ENCODE results near the gene SLC30A3.
A peak's percentile ranks its signal among the peaks of the same experiment; 100 is the strongest.

Gene SLC30A3

GRCh38 chr2:27255660-27256059 is 7.2 kb downstream of the SLC30A3 start:
- Histone ChIP-seq H3K9me3 (ENCODE audit: control insufficient read depth, insufficient read depth, low read length) (no peaks in the 10 kb centered on the region), H3K27ac (ENCODE audit: low read depth, low read length) (no peak overlapping the region), H3K4me1 (ENCODE audit: control insufficient read depth, insufficient read depth, low read length) (peaks cover 5% of the 10 kb centered on the region; the same call in 1 of the 2 replicates), H3K9ac (ENCODE audit: low read depth, low read length) (no peak overlapping the region), H3K4me3 (ENCODE audit: low read depth, low read length) (no peak overlapping the region), H3K36me3 (ENCODE audit: control insufficient read depth, insufficient read depth, low read length) (0 out of 2 replicates have a peak, but pooled peaks cover 5% of the 10 kb centered on the region), H3K27me3 (ENCODE audit: control insufficient read depth, insufficient read depth, low read length) (peaks cover 18% of the 10 kb centered on the region)

GRCh38 chr2:27255187-27255586 is 7.7 kb downstream of the SLC30A3 start:
- H3K4me1 ChIP-seq (ENCODE audit: control insufficient read depth, insufficient read depth, low read length), result peaks cover 9% of the 10 kb centered on the region; the same call in 1 of the 2 replicates
- H3K9ac ChIP-seq (ENCODE audit: low read depth, low read length), result no peak overlapping the region
- H3K9me3 ChIP-seq (ENCODE audit: control insufficient read depth, insufficient read depth, low read length), result no peaks in the 10 kb centered on the region
- H3K27ac ChIP-seq (ENCODE audit: low read depth, low read length), result no peak overlapping the region
- peaks cover 14% of the 10 kb centered on the region for H3K27me3 ChIP-seq (ENCODE audit: control insufficient read depth, insufficient read depth, low read length)
- no peak overlapping the region for H3K4me3 ChIP-seq (ENCODE audit: low read depth, low read length)
- 0 out of 2 replicates have a peak, but pooled peaks cover 5% of the 10 kb centered on the region for H3K36me3 ChIP-seq (ENCODE audit: control insufficient read depth, insufficient read depth, low read length)

GRCh38 chr2:27251766-27252165 is 11.1 kb downstream of the SLC30A3 start:
- no peak overlapping the region for H3K4me3 ChIP-seq (ENCODE audit: low read depth, low read length)
- H3K9me3 ChIP-seq (ENCODE audit: control insufficient read depth, insufficient read depth, low read length), result no peaks in the 10 kb centered on the region
- H3K4me1 ChIP-seq (ENCODE audit: control insufficient read depth, insufficient read depth, low read length), result peaks cover 9% of the 10 kb centered on the region; the same call in 1 of the 2 replicates
- peaks cover 8% of the 10 kb centered on the region for H3K27me3 ChIP-seq (ENCODE audit: control insufficient read depth, insufficient read depth, low read length)
- no peak overlapping the region for H3K27ac ChIP-seq (ENCODE audit: low read depth, low read length)
- no peak overlapping the region for H3K9ac ChIP-seq (ENCODE audit: low read depth, low read length)
- H3K36me3 ChIP-seq (ENCODE audit: control insufficient read depth, insufficient read depth, low read length), result 0 out of 2 replicates have a peak, but pooled peaks cover 5% of the 10 kb centered on the region

GRCh38 chr2:27250652-27251379 is 12.0 kb downstream of the SLC30A3 start:
- Histone ChIP-seq H3K4me1 (ENCODE audit: control insufficient read depth, insufficient read depth, low read length) (peaks cover 9% of the 10 kb centered on the region; the same call in 1 of the 2 replicates), H3K4me3 (ENCODE audit: low read depth, low read length) (peak overlapping the region; percentile 45), H3K36me3 (ENCODE audit: control insufficient read depth, insufficient read depth, low read length) (no peaks in the 10 kb centered on the region), H3K9me3 (ENCODE audit: control insufficient read depth, insufficient read depth, low read length) (no peaks in the 10 kb centered on the region), H3K9ac (ENCODE audit: low read depth, low read length) (no peak overlapping the region), H3K27ac (ENCODE audit: low read depth, low read length) (peak overlapping the region; percentile 3), H3K27me3 (ENCODE audit: control insufficient read depth, insufficient read depth, low read length) (peaks cover 8% of the 10 kb centered on the region)

GRCh38 chr2:27249891-27250651 is 12.8 kb downstream of the SLC30A3 start:
- Histone ChIP-seq H3K9ac (ENCODE audit: low read depth, low read length) (no peak overlapping the region), H3K9me3 (ENCODE audit: control insufficient read depth, insufficient read depth, low read length) (no peaks in the 10 kb centered on the region), H3K27me3 (ENCODE audit: control insufficient read depth, insufficient read depth, low read length) (peaks cover 8% of the 10 kb centered on the region), H3K27ac (ENCODE audit: low read depth, low read length) (peak overlapping the region; percentile 3), H3K4me3 (ENCODE audit: low read depth, low read length) (peak overlapping the region; percentile 45), H3K36me3 (ENCODE audit: control insufficient read depth, insufficient read depth, low read length) (peaks cover 5% of the 10 kb centered on the region; the same call in 1 of the 2 replicates), H3K4me1 (ENCODE audit: control insufficient read depth, insufficient read depth, low read length) (peaks cover 9% of the 10 kb centered on the region; the same call in 1 of the 2 replicates)

- Histone ChIP-seq H3K9ac (ENCODE audit: low read depth, low read length) (no peak overlapping the region), H3K27me3 (ENCODE audit: control insufficient read depth, insufficient read depth, low read length) (peaks cover 8% of the 10 kb centered on the region), H3K9me3 (ENCODE audit: control insufficient read depth, insufficient read depth, low read length) (no peaks in the 10 kb centered on the region), H3K4me1 (ENCODE audit: control insufficient read depth, insufficient read depth, low read length) (peaks cover 9% of the 10 kb centered on the region; the same call in 1 of the 2 replicates), H3K4me3 (ENCODE audit: low read depth, low read length) (no peak overlapping the region), H3K27ac (ENCODE audit: low read depth, low read length) (no peak overlapping the region), H3K36me3 (ENCODE audit: control insufficient read depth, insufficient read depth, low read length) (peaks cover 12% of the 10 kb centered on the region)
Observed at GRCh38 chr2:27249159-27249890, 13.5 kb downstream of the SLC30A3 start.

- peaks cover 9% of the 10 kb centered on the region; the same call in 1 of the 2 replicates for H3K4me1 ChIP-seq (ENCODE audit: control insufficient read depth, insufficient read depth, low read length)
- H3K36me3 ChIP-seq (ENCODE audit: control insufficient read depth, insufficient read depth, low read length), result peaks cover 26% of the 10 kb centered on the region
- no peak overlapping the region for H3K4me3 ChIP-seq (ENCODE audit: low read depth, low read length)
- no peaks in the 10 kb centered on the region for H3K9me3 ChIP-seq (ENCODE audit: control insufficient read depth, insufficient read depth, low read length)
- no peak overlapping the region for H3K27ac ChIP-seq (ENCODE audit: low read depth, low read length)
- peaks cover 8% of the 10 kb centered on the region for H3K27me3 ChIP-seq (ENCODE audit: control insufficient read depth, insufficient read depth, low read length)
- H3K9ac ChIP-seq (ENCODE audit: low read depth, low read length), result no peak overlapping the region
Observed at GRCh38 chr2:27247893-27248292, 15.0 kb downstream of the SLC30A3 start.

- no peak overlapping the region for H3K27ac ChIP-seq (ENCODE audit: low read depth, low read length)
- peaks cover 49% of the 10 kb centered on the region for H3K36me3 ChIP-seq (ENCODE audit: control insufficient read depth, insufficient read depth, low read length)
- no peaks in the 10 kb centered on the region for H3K9me3 ChIP-seq (ENCODE audit: control insufficient read depth, insufficient read depth, low read length)
- no peak overlapping the region for H3K4me3 ChIP-seq (ENCODE audit: low read depth, low read length)
- no peak overlapping the region for H3K9ac ChIP-seq (ENCODE audit: low read depth, low read length)
- no peaks in the 10 kb centered on the region for H3K27me3 ChIP-seq (ENCODE audit: control insufficient read depth, insufficient read depth, low read length)
- H3K4me1 ChIP-seq (ENCODE audit: control insufficient read depth, insufficient read depth, low read length), result peaks cover 4% of the 10 kb centered on the region; the same call in 1 of the 2 replicates
Observed at GRCh38 chr2:27245626-27246025, 17.2 kb downstream of the SLC30A3 start.

- Histone ChIP-seq H3K4me3 (ENCODE audit: low read depth, low read length) (no peak overlapping the region), H3K36me3 (ENCODE audit: control insufficient read depth, insufficient read depth, low read length) (peaks cover 54% of the 10 kb centered on the region)
Observed at GRCh38 chr2:27245116-27245515, 17.7 kb downstream of the SLC30A3 start.

GRCh38 chr2:27243391-27244130 is 19.3 kb downstream of the SLC30A3 start:
- Histone ChIP-seq H3K4me1 (ENCODE audit: control insufficient read depth, insufficient read depth, low read length) (no peaks in the 10 kb centered on the region), H3K27me3 (ENCODE audit: control insufficient read depth, insufficient read depth, low read length) (no peaks in the 10 kb centered on the region), H3K36me3 (ENCODE audit: control insufficient read depth, insufficient read depth, low read length) (peaks cover 69% of the 10 kb centered on the region), H3K9ac (ENCODE audit: low read depth, low read length) (no peak overlapping the region), H3K27ac (ENCODE audit: low read depth, low read length) (no peak overlapping the region), H3K9me3 (ENCODE audit: control insufficient read depth, insufficient read depth, low read length) (no peaks in the 10 kb centered on the region), H3K4me3 (ENCODE audit: low read depth, low read length) (no peak overlapping the region)

More at GRCh38 chr2:27245116-27245515, 17.7 kb downstream of the SLC30A3 start:
- Histone ChIP-seq H3K9ac (ENCODE audit: low read depth, low read length) (no peak overlapping the region), H3K27me3 (ENCODE audit: control insufficient read depth, insufficient read depth, low read length) (no peaks in the 10 kb centered on the region), H3K4me1 (ENCODE audit: control insufficient read depth, insufficient read depth, low read length) (no peaks in the 10 kb centered on the region), H3K9me3 (ENCODE audit: control insufficient read depth, insufficient read depth, low read length) (no peaks in the 10 kb centered on the region), H3K27ac (ENCODE audit: low read depth, low read length) (no peak overlapping the region)
